Measurements from ENCODE around the gene KCNMA1.

DNA sequence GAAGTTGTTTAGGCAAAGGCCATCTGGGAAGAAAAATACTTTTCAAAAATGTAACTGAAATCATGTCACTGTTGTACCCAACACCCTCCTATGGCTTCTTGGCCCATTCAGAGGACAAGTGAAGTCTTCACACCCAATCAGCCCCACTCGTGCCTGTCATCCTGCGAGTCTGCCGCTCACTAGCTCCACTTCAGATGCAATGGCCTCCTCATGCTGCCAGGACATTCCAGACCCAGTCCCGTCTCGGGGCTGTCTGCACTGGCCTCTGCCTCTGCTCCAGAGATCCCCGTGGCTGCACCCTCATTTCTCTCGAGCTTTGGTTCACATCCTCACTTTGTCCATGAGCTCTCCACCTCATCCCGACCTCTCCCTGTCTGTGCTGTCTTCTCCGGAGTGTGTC lies 227.1 kb downstream of the KCNMA1 start:
- TF ChIP-seq, protein P1, sequence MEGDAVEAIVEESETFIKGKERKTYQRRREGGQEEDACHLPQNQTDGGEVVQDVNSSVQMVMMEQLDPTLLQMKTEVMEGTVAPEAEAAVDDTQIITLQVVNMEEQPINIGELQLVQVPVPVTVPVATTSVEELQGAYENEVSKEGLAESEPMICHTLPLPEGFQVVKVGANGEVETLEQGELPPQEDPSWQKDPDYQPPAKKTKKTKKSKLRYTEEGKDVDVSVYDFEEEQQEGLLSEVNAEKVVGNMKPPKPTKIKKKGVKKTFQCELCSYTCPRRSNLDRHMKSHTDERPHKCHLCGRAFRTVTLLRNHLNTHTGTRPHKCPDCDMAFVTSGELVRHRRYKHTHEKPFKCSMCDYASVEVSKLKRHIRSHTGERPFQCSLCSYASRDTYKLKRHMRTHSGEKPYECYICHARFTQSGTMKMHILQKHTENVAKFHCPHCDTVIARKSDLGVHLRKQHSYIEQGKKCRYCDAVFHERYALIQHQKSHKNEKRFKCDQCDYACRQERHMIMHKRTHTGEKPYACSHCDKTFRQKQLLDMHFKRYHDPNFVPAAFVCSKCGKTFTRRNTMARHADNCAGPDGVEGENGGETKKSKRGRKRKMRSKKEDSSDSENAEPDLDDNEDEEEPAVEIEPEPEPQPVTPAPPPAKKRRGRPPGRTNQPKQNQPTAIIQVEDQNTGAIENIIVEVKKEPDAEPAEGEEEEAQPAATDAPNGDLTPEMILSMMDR (conservative IDR thresholded peaks at IDR 0.05; ENCODE audit: low read depth, low read length) = no peak
- TF ChIP-seq EZH2 (IDR thresholded peaks at IDR 0.05; ENCODE audit: low read length, unreplicated experiment) = no peak
- no peak for TF ChIP-seq EZH2phosphoT487 (IDR thresholded peaks at IDR 0.05; ENCODE audit: borderline replicate concordance, low read length)

Measured in PC-3 (cell line).